T-helper 2 cell treated with Interferon-gamma antibody and Interleukin-4, amounts not matched to agents 100 ng/mL and 5 ng/mL, for 36 hours (primary cell): ENCODE data around the gene RGS2. TPM values are rescaled to one million over a fixed set of nuclear protein-coding genes. Genes with fewer than 3 reads are reported as not detected.

Source experiments
- intact Hi-C: fragments of 100-400 bp; cut with micrococcal nuclease; formaldehyde crosslinking; loops from one replicate; pipeline ENCODE4 v1.15.1; 2023
- total RNA-seq: library from RNA; stranded (reverse); gene quantifications from 2 replicates; pipeline ENCODE4 v1.2.3, GENCODE V29; 2022

Gene RGS2
- total RNA-seq, 1 donor from 2014 or later, result 4.0 TPM

DNA sequence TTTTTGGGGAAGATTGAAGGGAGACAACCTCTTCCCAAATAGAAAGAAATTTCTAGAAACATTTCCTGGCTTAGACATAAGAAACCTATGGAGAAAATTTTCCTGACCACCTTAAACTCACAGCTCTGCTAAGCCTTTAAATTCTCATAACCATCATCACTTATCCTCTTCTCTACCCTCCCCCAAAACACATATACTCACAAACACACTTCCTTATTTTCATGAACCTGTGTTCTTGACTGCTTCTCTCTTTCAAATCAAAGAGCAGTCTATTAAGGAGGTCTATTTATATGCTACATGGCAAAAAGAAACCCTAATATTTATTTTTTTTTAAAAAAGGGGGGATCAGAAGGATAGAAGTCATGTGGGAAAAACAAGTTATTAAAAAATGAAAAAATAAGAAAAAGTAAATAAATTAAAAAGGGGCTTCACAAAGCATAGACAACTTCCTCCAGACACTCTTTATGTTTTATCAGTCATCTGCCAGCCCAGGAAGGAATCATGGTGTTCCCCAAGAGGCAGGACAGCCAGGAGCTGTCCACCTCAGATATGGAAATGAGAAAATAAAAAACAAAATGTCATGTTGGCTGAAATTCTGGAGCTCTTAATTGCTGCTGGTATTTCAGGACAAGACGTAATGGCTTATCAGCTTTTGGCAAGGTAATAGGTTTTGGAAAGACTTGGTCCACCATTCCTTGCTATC is 12.8 kb upstream of the RGS2 start:
- intact Hi-C loops, result no loop called here

DNA sequence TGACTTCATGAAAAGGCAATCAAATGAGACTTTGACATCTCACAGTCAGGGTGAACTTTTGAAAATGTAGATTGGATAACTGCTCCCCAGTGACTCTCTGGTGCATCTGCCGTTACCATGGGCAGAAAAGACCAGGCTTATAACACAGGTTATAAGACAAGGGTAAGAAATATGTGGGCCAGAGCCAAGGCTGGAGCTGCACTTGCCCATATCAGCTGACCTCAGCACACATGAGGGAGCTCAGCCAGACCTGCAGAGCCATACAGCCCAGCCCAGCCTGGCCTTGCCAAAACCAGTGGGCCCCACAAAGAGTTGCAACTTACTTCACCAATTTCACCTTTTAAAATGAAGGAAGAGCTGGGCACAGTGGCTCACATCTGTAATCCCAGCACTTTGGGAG is 11.7 kb upstream of the RGS2 start:
- intact Hi-C loops, result no loop called here

DNA sequence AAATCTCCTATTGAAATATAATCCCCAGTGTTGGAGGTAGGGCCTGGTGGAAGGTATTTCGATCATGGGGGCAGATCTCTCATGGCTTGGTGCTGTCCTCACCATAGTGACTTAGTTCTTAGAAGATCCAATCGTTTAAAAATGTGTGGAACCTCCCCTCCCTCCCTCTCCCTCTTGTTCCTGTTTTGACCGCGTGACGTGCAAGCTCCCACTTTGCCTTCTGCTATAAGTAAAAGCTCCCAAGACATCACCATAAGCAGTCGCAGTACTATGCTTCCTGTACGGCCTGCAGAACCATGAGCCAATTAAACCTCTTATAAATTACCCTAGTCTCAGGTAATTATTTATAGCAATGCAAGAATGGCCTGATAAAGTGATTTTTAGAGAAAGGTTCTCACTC is 10.9 kb upstream of the RGS2 start:
- intact Hi-C loops, result no loop called here

DNA sequence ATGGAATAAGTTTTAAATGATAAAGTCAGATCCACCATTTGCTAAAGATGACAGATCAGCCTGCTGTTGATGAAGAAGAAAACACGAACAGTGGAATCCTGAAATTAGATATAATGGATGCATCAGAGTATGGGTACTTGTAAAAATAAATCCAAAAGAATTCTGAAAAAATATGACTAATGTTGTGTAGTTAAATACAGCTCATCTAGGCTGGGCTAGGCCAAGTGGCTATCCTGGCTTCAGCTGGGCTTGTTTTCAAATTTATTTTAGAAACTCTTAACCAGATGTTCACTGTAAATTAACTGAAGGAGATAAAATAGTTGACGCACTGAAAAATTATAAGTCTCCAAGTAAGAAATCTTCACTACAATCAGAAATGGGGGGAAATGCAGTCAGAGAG is 7.4 kb upstream of the RGS2 start:
- intact Hi-C loops, result no loop called here

DNA sequence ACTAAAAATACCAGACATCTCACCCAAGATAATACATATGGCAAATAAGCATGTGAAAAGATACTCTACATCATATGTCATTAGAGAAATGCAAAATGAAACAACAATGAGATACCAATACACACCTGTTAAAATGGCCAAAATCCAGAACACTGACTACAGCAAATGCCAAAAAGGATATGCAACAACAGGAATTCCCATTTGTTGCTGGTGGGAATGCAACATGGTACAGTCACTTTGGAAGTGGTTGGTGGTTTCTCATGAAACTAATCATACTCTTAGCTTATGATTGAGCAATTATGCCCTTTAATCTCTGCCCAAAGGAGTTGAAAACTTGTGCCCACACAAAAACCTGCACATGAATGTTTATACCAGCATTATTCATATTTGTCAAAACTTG is 6.4 kb upstream of the RGS2 start:
- intact Hi-C loops, result no loop called here

DNA sequence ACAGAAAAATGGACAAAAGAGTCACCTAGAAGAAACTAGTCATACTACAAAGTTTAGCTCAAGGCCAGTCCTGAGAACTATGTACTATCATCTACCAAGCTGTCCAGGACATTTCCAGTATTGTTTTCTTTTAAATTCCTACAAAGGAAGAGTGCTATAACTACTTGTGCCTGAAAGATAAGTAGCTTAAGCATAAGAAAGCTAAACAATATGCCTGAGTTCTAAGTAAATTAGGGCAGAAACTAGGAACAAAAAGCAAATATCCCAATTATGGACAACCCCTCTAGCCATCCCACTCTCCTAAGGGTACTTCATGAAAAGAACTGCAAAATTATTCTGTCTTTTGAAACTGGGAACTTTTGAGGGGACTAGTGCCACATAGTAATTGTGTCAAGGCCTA is 5.3 kb upstream of the RGS2 start:
- intact Hi-C loops, result no loop called here

DNA sequence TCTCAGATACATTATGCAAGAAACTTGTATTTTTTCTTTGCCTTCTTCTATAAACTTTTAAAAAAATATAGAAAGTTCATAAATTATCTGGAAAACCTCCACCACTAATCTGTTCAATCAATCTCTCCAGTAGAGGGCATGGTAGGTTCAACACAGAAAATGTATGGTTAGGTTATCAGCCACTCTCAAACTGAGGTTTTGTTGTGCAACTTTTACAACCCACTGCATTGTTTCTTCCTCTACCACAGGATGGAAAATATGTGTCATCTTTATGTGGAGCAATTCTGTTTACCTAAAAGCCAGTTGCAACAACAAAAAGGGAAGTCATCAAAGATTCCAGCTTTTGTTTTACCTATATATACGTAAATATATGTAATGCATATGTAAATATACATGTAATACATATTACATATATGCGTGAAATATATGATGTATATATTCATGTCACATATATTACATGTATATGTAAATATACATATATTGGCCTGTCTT is 3.0 kb upstream of the RGS2 start:
- intact Hi-C loops, result loop anchor here (1.0 to 5.0 kb wide), 5 partner anchors 213 to 1491 kb away; partner anchors contain the start of gene GLRX2

DNA sequence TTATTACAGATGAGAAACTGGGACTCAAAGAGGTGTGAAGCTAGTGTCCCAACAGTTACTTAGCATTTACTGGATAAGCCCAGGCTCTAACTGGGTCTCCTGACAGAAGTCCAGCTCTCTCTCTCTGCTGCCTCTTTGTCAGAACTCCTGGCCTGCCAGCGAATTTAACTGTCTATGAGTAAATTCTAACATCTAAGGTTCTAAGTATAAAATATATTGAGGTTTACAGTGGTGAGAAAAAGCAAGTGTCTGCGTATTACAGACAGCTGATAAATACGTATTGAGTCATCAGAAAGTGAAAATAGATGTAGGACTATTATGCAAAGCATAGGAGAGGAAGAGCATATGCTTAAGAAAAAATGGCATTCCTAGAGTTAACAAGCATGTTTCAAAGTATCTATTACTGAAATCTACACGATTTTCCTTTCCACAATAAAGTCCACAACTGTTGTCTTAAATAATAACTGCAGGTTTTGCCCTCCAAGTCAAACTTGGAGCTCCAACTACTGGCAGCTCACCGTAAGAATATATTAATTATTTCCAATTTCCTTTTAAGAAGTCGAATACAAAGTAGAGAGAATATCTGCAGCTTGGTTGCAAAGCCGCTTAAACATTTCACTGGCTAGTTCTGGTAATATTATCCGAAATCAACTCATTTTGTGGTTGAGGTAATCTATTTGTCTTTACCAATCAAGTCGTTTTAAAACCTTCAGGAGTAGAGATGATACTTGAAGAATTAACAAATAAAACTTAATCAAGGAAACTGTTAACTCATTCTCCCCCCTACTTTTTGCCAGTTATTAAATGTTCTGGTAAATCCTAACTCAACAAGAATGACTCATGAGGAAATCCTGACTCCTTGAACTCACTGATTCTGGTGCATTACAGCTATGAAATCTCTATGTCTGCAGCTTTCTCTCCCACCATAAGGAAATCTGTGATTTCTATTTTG is 1.4 kb upstream of the RGS2 start:
- intact Hi-C loops, result loop anchor here (1.0 to 5.0 kb wide), 9 partner anchors 198 to 1490 kb away; partner anchors contain the start of genes GLRX2, RGS1, RO60 and UCHL5

DNA sequence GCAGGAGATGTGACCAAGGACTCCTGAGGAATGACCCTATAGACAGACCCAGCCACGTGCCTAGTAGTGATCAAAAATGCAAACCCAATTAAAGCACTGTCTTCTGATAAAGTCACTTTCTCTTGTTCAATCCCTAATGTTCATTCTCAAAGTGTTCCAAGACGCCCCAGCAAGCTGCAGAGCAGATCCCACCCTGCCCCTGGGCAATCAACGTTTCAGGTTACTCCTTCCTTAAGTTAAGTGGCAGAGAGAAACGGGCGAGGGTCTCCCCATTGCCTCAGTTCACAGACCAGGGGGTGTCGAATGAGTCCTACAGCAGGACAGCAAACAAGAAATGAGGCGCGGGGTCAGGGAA is 699 bp upstream of the RGS2 start:
- intact Hi-C loops, result loop anchor here (1.0 to 5.0 kb wide), 9 partner anchors 199 to 1489 kb away; partner anchors contain the start of genes GLRX2, RGS1, RO60 and UCHL5

DNA sequence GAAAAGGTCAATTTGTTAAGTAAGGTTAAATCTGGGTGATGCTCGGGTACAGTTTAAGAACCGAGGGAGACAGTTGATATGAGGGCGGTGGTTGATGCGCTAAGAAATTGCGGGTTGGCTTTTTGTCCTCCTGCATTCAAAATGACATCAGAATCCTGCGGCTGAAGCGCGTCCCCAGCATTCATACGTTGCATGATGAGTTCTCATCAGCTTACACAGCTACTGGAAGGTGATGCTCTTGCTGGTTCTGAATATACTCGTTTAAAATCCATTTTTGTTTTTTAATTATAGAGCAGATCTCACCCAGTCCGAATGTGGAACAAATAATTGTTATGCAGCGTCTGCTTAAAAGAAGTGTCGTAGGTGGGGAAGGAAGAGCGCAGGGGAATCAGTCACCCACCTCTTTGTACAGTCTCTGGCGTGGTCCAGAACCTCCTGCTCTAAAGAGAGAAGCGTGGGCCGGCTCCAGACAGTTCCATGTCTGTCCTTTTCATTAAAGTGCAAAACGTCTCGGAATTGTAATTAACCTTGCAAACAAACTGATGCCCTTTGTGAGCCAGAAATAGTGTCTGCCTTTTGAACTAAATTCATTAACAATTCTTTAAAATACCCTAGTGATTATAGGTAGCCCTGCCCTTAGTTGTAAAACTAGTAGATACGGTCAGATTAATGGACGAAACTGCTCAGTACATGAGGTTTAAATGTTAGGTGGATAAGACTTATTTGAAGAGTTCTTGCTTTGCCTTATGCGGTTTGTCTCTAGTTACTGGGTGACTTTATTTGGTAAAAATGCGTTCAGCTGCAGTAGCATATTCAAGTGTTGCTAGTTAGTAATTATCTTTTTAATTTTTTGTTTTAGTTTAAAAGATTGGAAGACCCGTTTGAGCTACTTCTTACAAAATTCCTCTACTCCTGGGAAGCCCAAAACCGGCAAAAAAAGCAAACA is 741 bp downstream of the RGS2 start:
- intact Hi-C loops, result loop anchor here (1.0 to 5.0 kb wide), 9 partner anchors 221 to 1488 kb away; partner anchors contain the start of genes CDC73, GLRX2 and RGS1

DNA sequence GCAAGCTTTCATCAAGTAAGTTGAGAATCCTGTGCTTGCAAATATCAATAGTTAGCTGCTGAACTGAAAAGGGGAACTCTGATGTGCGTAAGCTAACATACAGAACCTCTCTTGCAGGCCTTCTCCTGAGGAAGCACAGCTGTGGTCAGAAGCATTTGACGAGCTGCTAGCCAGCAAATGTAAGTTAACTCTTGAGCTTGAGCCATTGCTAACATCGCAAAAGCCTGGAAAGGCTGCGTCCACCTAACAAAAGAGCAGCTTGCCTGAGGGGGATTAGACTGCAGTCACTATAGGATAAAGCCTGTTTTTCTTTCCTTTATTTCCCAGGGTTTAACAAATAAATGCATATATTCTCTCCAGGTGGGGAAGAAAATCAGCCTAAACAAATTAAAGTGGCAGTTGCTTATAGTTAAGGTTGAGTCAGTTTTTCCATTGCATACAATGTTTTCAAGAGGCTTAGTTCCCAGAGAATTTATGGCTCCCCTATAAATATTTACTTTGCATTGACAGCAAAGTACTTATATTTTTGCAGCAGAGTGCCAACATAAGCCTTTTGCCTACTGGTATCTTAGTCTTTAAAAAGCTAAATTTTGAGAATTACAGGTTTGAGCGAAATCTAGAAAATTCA is 1.5 kb downstream of the RGS2 start:
- intact Hi-C loops, result no loop called here

DNA sequence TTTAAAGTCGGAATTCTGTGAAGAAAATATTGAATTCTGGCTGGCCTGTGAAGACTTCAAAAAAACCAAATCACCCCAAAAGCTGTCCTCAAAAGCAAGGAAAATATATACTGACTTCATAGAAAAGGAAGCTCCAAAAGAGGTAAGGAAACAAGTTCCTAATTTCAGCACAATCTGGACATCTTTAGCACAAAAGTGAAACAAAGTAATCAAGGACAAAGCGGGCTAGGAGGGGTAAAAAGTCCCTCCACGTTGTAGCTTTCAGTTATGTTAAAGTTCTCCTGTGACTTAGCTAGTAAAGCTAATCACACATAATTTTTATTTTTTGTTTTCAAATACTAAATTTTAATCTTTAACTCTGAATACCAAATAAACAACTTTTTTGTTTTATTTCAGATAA is 2.2 kb downstream of the RGS2 start:
- intact Hi-C loops, result no loop called here

DNA sequence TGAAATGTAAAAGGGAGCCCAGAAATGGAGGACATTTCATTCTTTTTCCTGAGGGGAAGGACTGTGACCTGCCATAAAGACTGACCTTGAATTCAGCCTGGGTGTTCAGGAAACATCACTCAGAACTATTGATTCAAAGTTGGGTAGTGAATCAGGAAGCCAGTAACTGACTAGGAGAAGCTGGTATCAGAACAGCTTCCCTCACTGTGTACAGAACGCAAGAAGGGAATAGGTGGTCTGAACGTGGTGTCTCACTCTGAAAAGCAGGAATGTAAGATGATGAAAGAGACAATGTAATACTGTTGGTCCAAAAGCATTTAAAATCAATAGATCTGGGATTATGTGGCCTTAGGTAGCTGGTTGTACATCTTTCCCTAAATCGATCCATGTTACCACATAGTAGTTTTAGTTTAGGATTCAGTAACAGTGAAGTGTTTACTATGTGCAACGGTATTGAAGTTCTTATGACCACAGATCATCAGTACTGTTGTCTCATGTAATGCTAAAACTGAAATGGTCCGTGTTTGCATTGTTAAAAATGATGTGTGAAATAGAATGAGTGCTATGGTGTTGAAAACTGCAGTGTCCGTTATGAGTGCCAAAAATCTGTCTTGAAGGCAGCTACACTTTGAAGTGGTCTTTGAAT is 2.9 kb downstream of the RGS2 start:
- intact Hi-C loops, result no loop called here

DNA sequence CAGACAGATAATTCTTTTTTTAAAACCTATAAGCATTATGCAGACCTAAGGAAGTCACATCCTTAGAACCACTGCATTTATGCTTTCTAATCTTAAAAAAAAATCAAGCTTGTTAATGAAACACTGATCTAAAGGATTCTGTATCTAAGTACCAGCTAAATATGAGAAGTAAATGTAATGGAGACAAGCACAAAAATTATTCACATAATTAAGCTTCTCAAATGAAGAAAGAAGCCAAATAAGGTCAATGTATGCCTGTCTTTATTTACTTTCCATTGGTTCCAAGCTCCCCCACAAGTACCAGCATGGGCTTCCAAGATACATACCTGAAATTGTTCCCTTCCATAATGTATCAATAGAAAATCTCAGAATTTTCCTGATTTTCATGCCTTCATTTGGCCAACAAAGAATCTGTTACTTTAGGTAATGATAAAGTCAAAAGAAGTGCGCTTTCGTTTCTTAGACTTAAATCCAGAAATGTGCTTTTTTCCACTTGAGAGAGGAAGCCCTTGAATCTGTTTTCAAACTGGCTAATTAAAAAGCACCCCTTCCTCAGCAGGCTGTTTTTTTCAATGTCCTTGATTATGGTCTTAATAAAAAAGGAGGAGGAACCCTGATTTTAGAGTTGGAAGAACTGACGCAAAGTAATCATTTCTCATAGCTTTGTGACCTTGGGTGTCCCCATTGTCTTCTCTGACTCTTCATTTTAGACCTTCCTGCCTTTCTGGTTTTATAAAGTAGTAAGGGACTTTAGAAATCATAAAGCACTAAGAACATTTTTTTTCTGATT is 3.8 kb downstream of the RGS2 start:
- intact Hi-C loops, result no loop called here

DNA sequence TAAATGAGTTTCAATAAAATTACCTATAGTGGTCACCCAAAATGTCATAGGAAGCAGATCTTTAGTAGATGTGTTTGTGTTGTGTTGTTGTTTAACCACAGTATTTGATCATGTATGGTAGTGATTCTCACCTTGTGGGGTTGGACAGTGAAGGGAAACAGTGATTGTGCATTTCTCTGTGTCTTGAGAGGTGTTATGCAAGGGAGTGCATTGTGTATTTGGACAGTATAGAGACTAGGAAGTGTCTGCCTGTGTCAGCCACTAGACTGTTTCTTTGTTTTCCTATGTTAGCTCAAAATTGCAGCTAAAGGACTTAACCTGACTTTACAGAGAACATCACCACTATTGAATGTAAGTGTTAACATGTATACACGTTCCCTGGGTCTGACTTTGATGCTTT is 6.0 kb downstream of the RGS2 start:
- intact Hi-C loops, result no loop called here

DNA sequence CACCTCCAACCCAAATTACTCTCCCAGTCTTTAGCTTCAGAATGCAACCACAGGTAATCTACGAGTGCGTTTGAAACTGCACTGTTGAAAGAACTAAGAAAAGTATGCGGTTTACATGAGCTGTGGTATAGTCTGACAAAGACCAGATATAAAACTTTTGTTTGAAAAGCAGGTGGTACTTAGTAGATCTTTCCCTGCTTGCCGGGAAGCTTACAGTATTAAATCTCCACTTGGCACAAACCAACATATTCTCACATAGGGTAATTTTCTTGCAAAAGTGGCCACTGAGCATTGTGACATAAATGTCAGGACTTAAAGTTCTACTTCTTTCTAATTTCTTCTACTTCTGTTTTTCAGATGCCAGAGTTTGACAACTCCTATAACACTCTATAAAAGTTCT is 8.4 kb downstream of the RGS2 start:
- intact Hi-C loops, result no loop called here

DNA sequence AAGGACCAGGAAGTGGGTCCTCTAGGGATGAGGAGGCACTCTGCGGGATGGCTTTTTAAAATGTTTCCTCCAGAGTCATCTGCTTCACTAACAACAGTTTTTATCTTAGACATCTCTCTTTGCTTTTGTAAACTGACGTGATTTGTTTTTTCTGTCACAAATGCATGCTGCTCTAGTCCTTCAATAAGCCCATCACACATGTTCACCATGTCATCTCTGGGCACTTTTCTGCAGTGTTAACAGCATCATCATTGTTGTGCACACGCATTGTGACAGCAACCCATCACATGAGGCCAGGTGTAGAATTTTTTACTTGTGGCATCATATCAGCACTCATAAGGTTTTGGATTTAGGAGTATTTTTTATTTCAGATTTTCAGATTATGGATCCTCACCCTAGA is 12.5 kb downstream of the RGS2 start:
- intact Hi-C loops, result no loop called here

DNA sequence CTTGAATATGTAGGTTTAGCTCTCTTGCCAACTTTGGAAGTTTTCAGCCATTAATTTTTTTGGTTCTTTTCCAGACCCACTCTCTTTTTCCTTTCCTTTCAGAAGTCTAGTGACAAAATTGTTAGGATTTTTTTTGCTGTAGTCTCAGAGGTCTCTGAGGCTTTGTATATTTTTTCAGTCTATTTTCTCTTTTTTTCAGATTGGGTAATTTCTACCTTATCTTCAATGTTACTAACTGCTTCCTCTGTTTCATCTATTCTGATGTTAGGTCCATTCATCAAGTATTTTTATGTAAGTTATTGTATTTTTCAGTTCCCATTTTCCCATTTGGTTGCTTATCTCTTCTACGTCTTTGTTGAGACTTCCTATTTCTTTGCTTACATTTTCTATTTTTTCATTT is 15.7 kb downstream of the RGS2 start:
- intact Hi-C loops, result no loop called here
